HG03045 (cell line): Measurements from ENCODE around the gene MICA.
"Not testable (repeated sequence)": the region's sequence is repeated elsewhere in the genome, so short reads cannot be mapped to it uniquely, and the experiment has no call there.

Source experiments
- ATAC-seq: cut with Tn5 transposase; IDR thresholded peaks from one replicate; pipeline ENCODE4 v1.9.1; 2021; ENCODE audit warnings: mild to moderate bottlenecking, moderate library complexity; ENCODE audit not compliant: unreplicated experiment

Gene MICA

DNA sequence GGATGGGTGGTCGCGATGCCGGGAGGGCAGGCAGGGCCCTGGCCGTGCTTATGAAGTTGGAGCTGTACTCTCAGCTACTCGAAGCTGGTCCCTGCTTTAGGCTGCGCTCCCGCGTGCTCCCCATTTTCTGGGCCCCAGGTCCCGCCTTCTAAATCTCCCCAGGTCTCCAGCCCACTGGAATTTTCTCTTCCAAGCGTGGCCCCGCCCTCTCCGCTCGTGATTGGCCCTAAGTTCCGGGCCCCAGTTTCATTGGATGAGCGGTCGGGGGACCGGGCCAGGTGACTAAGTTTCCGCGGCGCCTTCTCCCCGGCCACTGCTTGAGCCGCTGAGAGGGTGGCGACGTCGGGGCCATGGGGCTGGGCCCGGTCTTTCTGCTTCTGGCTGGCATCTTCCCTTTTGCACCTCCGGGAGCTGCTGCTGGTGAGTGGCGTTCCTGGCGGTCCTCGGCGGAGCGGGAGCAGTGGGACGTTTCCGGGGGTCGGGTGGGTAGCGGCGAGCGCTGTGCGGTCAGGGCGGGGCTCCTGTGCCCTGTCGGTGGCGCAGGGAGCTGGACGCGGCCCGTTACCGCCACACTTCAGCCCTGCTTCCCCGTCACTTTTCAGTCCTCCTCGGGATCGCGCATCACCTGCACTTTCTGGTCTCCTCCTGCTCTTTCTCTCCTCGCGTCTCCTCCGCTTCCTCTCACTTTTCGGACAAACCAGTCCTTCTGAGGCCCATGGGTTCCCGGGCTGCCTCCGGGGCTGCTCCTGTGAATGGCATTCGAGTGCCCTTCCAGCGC lies at the start of gene MICA:
MICA (plus strand) TSS at position 313 of the 778 bp plus-strand sequence; CDS start at position 351, 38 bp downstream.
- peak; percentile 64 for ATAC-seq

DNA sequence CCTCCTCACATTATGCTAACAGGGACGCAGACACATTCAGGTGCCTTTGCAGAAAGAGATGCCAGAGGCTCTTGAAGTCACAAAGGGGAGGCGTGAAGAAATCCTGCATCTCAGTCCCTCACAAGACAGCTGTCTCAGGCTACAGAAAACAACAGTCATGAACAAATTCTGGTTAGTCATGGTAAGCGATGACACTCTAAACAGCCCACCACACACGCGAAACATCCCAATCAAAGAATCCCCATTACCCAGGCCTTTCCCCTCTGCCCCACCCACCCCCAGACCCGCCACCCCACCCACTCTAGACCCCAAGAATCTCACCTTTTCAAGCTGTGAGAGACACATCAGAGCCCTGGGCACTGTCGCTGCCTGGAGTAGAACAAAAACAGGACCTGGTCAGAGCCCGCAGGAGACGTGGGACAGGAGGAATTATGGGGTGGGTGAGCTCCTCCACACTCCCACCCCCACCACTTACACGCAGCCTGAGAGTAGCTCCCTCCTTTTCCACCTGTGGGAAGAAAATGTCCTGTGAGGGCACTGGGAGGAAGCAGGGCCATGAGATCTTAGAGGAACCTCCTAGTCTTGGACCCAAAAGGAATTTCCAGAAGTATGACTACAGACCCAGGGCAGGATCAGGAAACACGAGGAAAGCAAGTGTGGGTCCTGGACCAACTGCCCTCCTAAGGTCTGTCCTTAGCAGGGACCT lies 49.1 kb upstream of the MICA start:
- no peak for ATAC-seq

DNA sequence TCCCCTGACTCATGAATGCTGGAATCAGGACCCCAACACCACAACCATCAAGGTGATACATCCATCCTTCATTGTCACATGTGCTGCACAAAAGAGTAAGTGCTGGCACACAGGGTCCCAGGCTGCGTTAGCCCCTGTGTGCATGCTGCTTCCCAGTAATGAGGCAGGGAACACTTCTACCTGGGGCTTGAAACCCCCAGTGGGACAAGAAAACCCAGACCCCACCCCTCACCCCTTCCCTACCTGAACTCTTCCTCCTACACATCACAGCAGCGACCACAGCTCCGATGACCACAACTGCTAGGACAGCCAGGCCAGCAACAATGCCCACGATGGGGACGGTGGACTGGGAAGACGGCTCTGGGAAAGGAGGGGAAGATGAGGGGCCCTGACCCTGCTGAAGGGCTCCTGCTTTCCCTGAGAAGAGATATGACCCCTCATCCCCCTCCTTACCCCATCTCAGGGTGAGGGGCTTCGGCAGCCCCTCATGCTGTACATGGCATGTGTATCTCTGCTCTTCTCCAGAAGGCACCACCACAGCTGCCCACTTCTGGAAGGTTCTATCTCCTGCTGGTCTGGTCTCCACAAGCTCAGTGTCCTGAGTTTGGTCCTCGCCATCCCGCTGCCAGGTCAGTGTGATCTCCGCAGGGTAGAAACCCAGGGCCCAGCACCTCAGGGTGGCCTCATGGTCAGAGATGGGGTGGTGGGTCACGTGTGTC lies 48.4 kb upstream of the MICA start:
- ATAC-seq, result no peak

DNA sequence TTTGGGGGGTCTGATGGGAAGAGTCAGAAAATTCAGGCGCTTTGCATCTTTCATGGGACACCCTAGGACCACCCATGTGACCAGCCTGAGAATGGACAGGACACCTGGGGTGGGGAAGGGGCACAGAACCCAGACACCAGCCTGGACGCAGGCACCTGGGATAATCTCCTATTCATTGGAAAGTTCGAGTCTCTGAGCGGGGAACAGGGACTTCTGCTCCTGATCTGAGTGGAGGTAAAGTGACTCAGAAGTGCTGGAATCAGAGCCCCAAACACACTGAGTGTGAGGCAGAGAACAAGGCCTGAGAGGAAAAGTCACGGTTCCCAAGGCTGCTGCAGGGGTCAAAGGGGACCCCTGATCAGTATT lies 47.8 kb upstream of the MICA start:
- no peak for ATAC-seq

DNA sequence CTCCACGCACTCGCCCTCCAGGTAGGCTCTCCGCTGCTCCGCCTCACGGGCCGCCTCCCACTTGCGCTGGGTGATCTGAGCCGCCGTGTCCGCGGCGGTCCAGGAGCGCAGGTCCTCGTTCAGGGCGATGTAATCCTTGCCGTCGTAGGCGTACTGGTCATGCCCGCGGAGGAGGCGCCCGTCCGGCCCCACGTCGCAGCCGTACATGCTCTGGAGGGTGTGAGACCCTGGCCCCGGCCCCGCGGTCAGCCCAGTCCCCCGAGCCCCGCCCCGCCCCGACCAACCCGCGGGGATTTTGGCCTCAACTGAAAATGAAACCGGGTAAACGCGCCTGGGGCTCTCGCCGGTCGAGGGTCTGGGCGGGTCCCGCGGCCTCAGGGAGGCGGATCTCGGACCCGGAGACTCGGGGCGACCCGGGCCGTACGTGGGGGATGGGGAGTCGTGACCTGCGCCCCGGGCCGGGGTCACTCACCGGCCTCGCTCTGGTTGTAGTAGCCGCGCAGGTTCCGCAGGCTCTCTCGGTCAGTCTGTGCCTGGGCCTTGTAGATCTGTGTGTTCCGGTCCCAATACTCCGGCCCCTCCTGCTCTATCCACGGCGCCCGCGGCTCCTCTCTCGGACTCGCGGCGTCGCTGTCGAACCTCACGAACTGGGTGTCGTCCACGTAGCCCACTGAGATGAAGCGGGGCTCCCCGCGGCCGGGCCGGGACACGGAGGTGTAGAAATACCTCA lies 47.0 kb upstream of the MICA start:
- ATAC-seq, result peak; percentile 27

DNA sequence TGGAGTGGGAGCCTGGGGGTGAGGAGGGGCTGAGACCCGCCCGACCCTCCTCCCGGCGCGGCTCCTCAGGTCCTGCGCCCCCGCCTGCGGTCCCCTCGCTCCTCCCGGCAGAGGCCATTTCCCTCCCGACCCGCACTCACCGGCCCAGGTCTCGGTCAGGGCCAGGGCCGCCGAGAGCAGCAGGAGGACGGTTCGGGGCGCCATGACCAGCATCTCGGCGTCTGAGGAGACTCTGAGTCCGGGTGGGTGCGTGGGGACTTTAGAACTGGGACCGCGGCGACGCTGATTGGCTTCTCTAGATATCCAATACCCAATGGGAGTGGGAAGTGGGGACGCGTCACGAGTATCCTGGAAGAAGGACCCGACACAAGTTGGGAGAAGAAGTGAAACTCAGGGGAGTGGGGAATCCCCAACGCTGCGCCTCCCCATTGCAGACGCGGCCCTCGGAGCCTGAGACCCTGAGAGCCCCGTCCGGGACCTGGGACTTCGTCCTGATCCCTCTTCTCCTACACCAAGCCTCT lies 46.4 kb upstream of the MICA start, which contains the start of gene HLA-B:
HLA-B (minus strand) TSS at position 234 of the 521 bp plus-strand sequence; CDS start at position 213, 21 bp downstream.
- ATAC-seq, result peak; percentile 82

DNA sequence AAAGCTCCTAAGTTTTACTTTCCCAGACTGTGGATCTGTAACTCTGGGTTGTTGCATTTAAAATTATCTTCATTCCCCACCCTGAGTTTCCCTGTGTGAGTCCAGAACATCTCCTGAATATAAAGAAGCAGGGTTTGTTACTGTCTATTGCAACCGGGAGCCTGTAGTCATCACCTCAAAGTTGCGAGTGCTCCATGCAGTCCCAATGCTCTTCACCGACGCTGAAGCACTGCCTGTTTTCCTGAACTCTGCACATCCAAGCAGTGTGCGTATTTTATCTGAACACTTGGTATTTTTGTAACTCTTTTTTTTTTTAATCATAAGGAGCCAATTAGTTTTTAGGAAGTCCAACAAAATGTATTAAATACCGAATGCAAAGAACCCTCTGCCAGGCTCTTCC lies 45.5 kb upstream of the MICA start:
- no peak for ATAC-seq

DNA sequence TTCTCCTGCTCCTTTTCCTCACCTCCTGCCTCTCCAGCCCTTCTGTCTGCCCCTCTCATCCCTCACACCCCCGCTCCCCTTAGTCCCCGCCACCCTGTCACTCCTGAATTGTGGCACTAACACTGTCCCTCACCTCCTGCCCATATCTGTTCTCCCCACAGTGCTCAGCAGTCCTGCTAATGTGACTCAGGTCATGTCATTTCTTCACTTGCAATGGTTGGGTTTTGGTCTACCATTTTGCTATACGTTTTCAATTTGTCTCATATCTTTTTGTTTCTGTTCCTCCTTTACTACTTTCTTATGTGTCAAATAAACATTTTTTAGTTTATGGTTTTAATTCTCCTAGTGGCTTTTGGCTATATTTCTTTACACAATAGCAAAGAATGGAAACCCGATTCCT lies 45.1 kb upstream of the MICA start:
- ATAC-seq, result no peak

DNA sequence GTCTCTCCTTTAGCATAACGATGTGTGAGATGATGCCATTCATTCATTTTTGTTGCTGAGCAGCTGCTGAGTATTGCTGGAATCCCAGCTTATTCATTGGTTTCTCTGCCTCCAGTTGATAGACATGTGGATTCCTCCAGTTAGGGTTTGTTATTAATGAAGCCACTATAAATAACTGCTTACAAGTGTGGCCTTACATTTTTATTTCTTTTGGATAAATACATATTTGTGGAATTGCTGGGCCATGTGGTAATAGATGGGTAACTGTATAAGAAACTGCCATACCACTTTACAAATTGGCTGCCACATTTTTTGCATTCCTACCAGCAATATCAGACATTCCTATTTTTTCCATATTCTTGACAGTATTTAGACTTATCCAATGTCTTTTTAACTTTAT lies 43.8 kb upstream of the MICA start:
- no peak for ATAC-seq

DNA sequence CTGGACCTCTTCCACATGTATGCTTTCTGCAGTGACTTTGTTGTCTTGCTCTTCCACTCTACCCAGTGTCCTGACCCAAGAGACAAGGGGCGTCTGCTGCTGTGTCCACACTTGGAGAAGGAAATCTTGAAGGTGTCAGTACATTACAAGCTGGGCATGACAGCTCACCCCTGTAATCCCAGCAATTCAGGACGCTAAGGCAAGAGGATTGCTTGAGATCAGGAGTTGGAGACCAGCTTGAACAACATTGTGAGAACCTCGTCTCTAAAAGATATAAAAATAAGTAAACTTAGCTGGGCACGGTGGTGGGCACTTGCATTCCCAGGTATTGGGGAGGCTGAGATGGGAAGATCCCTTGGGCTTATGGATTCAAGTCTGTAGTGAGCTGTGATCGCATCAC lies 40.6 kb upstream of the MICA start:
- ATAC-seq, result no peak

DNA sequence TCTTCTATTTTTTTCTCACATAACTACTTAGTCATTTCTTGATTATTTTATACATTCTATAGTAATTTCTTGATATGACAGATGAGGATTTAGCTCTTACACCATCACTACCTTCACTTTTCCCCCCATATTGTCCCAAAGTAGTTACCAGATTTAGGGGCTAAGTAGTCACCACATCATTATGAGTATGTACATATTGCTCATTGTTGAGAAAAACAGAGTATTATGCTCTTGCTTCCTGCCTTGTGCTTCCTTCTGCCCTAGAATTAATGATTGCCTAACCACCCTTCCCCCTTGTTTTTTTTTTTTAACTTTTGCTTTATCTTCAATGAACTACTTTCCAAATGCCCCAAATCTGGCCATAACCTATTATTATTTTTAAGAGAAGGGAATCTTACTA lies 39.6 kb upstream of the MICA start:
- no peak for ATAC-seq

DNA sequence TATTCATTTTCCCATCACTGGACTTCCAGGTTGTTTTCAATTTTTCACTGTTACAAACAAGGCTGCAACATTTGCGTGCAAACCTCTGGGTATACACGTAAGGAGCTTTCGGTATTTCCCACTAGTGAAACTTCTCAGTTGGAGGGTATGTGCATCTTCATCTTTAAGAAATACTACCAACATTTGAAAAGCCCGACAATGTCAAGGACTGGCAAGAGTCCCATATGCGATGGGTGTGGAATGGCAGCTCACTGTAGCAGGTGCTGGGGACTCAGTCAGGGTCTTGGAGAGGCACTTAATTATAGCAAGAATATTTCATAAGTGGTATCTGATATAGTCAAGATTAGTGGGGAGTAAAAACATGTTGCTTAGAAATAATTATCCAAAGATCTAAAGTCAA lies 37.5 kb upstream of the MICA start:
- ATAC-seq, result no peak

DNA sequence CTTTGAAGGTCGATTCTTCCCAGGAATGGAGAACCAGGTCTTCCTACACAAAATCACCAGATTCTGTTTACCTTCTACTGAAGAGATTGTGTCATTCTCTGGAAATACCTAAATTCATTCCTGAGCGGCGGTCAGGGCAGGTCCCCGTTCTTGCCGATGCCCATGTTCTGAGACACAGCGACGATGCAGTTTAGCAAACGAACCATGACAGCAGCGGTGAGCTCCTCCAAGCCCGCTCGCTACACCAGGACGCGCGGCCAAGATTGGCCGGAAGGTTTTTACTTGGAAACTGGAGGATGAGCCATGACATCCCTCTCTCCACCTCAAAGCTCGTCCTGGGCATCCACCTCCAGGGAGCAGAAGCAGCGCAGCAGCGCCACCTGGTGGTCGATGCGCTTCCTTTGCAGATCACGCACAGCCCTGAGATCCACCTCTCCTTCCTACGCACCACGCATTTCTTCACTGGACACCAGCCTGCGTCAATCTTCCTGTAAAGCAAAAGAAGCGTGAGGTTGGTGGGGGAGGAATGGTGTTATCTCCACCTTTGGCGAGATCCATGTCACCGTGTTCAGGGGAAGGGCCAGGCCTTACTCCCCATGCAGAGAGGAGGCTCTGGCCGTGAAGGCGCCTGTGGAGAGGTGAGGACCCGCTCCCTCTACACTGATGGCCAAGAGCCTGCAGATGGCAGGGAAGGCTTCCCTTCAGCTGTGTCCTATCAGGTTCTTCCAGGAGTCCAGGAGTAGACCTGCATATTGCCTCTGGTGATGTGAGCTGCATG lies 36.5 kb upstream of the MICA start:
- peak; percentile 81 for ATAC-seq

DNA sequence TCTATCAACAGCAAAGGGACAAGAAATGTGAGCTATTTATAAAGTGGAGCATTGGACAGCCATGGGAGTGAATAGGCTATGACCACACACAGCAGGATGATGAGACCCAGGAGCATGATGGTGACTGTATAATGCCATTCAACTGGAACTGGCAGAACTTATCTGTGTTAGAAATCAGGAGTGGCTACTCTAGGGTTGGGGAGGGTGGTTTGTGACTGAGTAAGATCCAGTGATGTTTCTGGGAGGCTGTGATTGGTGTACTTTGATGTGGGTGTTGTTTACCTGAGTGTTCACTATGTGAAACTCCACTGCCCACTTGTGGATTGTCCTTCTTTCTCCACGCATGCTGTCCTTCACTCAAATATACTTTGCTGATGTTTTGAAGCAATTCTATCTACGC lies 34.9 kb upstream of the MICA start:
- no peak for ATAC-seq

DNA sequence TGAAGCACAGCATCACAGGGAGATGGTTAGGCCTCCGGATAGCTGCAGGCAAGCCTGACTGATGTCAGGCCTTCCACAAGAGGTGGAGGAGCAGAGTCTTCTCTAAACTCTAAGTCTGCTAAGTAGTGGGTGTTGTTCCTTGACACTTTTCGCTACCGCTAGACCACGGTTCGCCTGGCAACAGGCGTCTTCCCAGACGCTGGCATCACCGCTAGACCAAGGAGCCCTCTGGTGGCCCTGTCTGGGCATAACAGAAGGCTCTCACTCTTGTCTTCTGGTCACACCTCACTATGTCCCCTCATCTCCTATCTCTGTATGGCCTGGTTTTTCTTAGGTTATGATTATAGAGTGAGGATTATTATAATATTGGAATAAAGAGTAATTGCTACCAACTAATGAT lies 29.3 kb upstream of the MICA start:
- ATAC-seq, result not testable (repeated sequence)

DNA sequence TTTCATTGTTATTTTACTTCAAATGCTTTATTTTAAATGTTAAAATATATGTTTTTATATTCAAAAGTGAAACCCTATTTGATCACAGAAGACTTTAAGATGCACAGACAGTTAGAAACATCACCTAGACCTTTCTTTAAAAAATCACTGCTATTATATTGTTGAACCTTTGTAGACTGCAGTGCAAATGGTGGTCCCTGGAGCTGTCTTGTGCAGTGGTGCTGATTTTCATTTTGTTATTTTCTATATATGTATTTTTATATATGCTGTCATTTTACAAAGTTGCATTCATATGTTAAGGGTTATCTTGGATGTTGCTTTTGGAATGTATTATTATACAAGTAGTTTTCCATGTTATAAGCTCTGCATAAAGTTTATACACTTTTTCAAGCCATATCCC lies 27.7 kb upstream of the MICA start:
- ATAC-seq, result no peak

DNA sequence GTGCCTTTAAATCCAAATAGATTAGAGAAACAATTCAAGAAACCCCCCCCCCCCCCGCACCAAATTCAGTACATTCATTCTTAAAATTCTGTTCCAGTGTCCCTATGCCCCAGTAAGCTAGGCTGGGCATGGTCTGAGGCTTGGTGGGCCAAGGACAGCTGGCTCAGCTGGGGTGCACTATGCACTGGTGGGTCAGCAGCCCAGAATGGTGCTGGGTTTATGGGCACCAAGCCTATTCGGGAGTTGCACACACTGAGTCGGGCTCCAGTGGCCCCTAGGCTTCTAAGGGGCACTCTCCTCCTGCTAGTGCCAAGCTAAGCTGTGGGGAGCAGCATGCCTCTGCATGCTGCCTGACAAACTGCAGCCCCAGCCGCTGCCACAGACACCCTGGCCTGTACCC lies 26.4 kb upstream of the MICA start:
- ATAC-seq, result no peak

DNA sequence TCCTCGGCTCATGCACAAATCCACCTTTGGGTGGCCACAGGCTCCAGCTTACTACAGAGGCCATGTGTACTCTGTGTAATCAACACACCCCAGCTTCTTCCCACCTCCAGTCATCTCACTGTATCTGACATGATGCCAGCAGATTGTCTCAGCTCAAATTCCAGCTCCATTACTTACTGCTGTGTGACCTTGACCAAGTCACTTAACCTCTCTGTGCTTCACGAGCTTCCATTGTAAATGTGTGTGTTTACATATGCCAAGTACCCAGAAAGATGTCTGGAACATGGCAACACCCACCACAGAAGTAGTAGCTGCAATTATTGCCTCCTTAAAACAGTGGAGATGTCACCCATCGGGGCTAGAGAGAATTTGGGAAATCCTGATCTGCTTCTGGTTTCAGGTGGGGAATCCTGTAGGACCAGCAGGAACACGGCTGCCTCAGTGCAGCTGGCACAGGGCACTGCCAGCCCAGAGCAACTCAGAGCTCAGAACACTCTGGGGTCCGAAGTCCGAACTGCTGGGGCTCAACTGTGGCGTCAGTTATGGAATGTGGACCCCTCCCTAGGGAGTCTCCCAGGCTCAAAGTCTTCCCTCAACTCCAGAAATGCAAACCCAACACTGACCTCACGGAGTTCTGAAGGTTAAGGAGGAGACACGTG lies 25.2 kb upstream of the MICA start:
- no peak for ATAC-seq

DNA sequence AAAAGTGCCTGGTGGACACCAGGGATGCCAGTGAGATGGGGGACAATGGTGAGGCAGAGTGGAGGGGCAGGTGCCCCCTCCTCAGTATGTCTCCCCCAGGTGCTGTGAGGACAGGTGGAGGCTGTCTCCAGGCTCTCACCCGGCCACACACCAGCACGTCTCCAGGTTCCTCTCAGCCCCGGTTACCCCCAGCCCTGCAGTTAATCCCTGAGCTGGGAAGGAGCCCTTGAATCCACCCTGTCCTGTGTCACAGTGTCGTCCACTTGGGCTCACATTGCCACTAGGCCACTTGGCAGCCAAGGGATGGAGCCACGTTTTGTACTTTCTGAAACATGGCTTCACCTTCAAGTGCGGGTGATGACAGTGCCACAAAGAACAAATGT lies 24.7 kb upstream of the MICA start:
- no peak for ATAC-seq

DNA sequence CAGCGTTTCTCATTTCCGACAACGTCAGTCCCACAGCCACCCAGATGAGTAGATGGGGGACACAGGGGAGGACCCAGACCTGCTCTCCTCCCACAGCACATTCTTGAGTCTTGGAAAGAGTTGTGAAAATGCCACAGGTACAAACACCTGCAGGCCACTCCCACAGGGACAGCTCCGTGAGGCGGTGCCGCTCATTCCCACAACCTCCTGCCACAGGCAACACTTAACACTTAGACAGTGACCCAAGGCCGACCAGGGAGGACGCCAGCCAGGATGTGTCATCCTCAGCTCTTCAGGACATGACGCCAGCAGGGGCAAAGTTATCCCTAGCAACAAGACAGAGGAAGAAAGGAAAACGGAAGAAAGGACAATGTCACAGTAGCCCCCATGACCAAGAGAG lies 23.5 kb upstream of the MICA start:
- no peak for ATAC-seq
